Astrocyte (in vitro differentiated cells and primary cell): ENCODE data around the gene DYNC2I2.

ENCODE experiments used
- CTCF ChIP-seq: IDR thresholded peaks from 2 replicates; pipeline ENCODE4 v1.5.1; 2011; ENCODE audit warnings: low read depth, mild to moderate bottlenecking, inconsistent platforms, low read length, moderate library complexity; ENCODE audit not compliant: insufficient read depth
- EZH2 ChIP-seq: IDR thresholded peaks from 2 replicates; pipeline ENCODE4 v1.6.1; 2012; ENCODE audit warnings: mild to moderate bottlenecking, low read length, inconsistent platforms; ENCODE audit not compliant: insufficient read depth

- TF ChIP-seq CTCF (no peak), EZH2 (no peak)
Measured at GRCh38 chr9:128617943-128618342, 38.7 kb downstream of the DYNC2I2 start.
